Measurements from ENCODE around the gene DGCR8.

DGCR8 gene

DNA sequence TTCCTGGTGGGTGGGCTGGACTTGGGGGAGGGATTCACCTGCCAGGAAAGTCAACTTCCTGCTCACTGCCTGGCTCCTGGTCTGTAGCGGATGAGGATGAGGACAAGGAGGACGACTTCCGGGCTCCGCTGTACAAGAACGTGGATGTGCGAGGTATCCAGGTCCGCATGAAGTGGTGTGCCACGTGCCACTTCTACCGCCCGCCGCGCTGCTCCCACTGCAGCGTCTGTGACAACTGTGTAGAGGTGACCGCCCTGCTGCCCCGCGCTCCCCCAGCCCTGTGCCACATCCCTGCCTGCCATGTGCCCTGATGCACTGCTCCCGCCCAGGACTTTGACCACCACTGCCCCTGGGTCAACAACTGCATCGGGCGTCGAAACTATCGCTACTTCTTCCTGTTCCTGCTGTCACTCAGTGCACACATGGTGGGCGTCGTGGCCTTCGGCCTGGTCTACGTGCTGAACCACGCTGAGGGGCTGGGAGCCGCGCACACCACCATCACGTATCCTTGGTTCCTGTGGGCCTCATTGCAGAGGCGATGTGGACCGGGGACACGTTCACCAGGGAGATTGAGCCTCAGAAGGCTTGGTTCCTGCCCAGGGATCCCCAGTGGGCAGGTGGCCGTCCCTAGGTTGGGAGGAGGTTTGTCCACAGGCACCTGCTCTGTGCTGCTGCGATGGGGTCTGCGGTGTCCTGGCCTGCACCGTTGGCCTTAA, 59.5 kb downstream of the DGCR8 start:
- Histone ChIP-seq H3K27ac (ENCODE audit: low read depth, low read length) (no peak overlapping the region), H3K4me2 (ENCODE audit: low read depth, low read length, poor library complexity, severe bottlenecking) (no peak overlapping the region), H3K9ac (ENCODE audit: low read length) (no peak overlapping the region), H2AFZ (ENCODE audit: low read depth, low read length, severe bottlenecking) (no peak overlapping the region), H3K27me3 (ENCODE audit: low read length) (no peaks in the 10 kb centered on the region), H3K9me2 (replicated peaks; ENCODE audit: insufficient read depth, low read length) (no peaks in the 10 kb centered on the region), H3K4me3 (ENCODE audit: insufficient read depth, low read length, poor library complexity, severe bottlenecking) (no peak overlapping the region), H4K20me1 (ENCODE audit: low read depth, low read length) (no peaks in the 10 kb centered on the region), H3K79me2 (ENCODE audit: insufficient read depth, low read length) (no peaks in the 10 kb centered on the region), H3K36me3 (ENCODE audit: low read length) (no peaks in the 10 kb centered on the region), H3K9me3 (ENCODE audit: insufficient read depth, low read length) (no peaks in the 10 kb centered on the region), H3F3A (ENCODE audit: insufficient read depth) (no peaks in the 10 kb centered on the region)
- TF ChIP-seq EZH2phosphoT487 (conservative IDR thresholded peaks at IDR 0.05; ENCODE audit: low read length), result no peak
- TF ChIP-seq, protein P1, sequence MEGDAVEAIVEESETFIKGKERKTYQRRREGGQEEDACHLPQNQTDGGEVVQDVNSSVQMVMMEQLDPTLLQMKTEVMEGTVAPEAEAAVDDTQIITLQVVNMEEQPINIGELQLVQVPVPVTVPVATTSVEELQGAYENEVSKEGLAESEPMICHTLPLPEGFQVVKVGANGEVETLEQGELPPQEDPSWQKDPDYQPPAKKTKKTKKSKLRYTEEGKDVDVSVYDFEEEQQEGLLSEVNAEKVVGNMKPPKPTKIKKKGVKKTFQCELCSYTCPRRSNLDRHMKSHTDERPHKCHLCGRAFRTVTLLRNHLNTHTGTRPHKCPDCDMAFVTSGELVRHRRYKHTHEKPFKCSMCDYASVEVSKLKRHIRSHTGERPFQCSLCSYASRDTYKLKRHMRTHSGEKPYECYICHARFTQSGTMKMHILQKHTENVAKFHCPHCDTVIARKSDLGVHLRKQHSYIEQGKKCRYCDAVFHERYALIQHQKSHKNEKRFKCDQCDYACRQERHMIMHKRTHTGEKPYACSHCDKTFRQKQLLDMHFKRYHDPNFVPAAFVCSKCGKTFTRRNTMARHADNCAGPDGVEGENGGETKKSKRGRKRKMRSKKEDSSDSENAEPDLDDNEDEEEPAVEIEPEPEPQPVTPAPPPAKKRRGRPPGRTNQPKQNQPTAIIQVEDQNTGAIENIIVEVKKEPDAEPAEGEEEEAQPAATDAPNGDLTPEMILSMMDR (IDR thresholded peaks at IDR 0.05; ENCODE audit: insufficient read depth, low read length, poor library complexity, severe bottlenecking), result no peak

DNA sequence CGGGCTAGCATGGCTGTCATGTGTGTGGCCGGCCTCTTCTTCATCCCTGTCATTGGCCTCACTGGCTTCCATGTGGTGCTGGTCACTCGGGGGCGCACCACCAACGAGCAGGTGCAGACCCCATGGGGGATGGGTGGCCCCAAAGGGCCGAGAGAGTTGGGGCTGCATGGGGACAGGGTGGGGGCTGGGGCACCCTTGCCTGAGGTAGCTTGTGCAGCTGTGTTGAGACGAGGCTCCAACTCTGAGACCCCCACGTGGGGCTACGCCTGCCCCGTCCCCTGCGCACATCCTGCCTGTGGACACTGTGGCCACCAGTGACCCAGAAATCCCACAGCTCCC, 60.0 kb downstream of the DGCR8 start:
- Histone ChIP-seq H4K20me1 (ENCODE audit: low read depth, low read length) (no peaks in the 10 kb centered on the region), H3K27ac (ENCODE audit: low read depth, low read length) (no peak overlapping the region), H2AFZ (ENCODE audit: low read depth, low read length, severe bottlenecking) (no peak overlapping the region), H3K4me3 (ENCODE audit: insufficient read depth, low read length, poor library complexity, severe bottlenecking) (no peak overlapping the region), H3K27me3 (ENCODE audit: low read length) (no peaks in the 10 kb centered on the region), H3K9me2 (replicated peaks; ENCODE audit: insufficient read depth, low read length) (no peaks in the 10 kb centered on the region), H3K79me2 (ENCODE audit: insufficient read depth, low read length) (no peaks in the 10 kb centered on the region), H3K36me3 (ENCODE audit: low read length) (no peaks in the 10 kb centered on the region), H3K9ac (ENCODE audit: low read length) (no peak overlapping the region), H3F3A (ENCODE audit: insufficient read depth) (no peaks in the 10 kb centered on the region), H3K9me3 (ENCODE audit: insufficient read depth, low read length) (no peaks in the 10 kb centered on the region), H3K4me2 (ENCODE audit: low read depth, low read length, poor library complexity, severe bottlenecking) (no peak overlapping the region)
- no peak for TF ChIP-seq EZH2phosphoT487 (conservative IDR thresholded peaks at IDR 0.05; ENCODE audit: low read length)
- TF ChIP-seq, protein P1 (IDR thresholded peaks at IDR 0.05; ENCODE audit: insufficient read depth, low read length, poor library complexity, severe bottlenecking), result no peak

DNA sequence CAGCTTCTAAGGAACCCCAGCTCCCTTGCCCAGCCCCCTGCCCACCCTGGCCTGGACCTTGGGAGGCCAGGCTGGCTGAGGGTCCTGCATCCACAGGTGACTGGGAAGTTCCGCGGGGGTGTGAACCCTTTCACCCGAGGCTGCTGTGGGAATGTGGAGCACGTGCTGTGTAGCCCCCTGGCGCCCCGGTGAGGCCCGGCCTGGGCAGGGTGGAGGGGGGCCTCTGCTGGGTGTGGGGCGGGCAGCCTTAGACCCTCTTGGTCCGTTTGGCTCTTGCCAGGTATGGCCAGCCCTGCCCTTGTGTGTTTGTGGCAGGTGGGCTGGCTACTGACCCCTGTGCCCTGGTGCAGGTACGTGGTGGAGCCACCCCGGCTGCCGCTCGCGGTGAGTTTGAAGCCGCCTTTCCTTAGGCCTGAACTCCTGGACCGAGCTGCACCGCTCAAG, 60.5 kb downstream of the DGCR8 start:
- Histone ChIP-seq H4K20me1 (ENCODE audit: low read depth, low read length) (no peaks in the 10 kb centered on the region), H3K4me2 (ENCODE audit: low read depth, low read length, poor library complexity, severe bottlenecking) (no peak overlapping the region), H2AFZ (ENCODE audit: low read depth, low read length, severe bottlenecking) (no peak overlapping the region), H3K4me3 (ENCODE audit: insufficient read depth, low read length, poor library complexity, severe bottlenecking) (no peak overlapping the region), H3K9me3 (ENCODE audit: insufficient read depth, low read length) (no peaks in the 10 kb centered on the region), H3K9me2 (replicated peaks; ENCODE audit: insufficient read depth, low read length) (no peaks in the 10 kb centered on the region), H3K27me3 (ENCODE audit: low read length) (no peaks in the 10 kb centered on the region), H3F3A (ENCODE audit: insufficient read depth) (no peaks in the 10 kb centered on the region), H3K9ac (ENCODE audit: low read length) (no peak overlapping the region), H3K27ac (ENCODE audit: low read depth, low read length) (no peak overlapping the region), H3K36me3 (ENCODE audit: low read length) (no peaks in the 10 kb centered on the region), H3K79me2 (ENCODE audit: insufficient read depth, low read length) (no peaks in the 10 kb centered on the region)
- TF ChIP-seq, protein P1 (IDR thresholded peaks at IDR 0.05; ENCODE audit: insufficient read depth, low read length, poor library complexity, severe bottlenecking), result no peak
- TF ChIP-seq EZH2phosphoT487 (conservative IDR thresholded peaks at IDR 0.05; ENCODE audit: low read length), result no peak

Data from SU-DHL-6 (cell line).